Stomach (tissue), 9 donors: ENCODE results near the gene DEPDC5. TPM values are rescaled to one million over a fixed set of nuclear protein-coding genes. Genes with fewer than 3 reads are reported as not detected.

Experiments
- DNase-seq, 2 donors: peaks; one replicate each; pipeline versions ENCODE4 v3.0.0 to v3.0.0-alpha.2; 2013 to 2019
- H3K27ac ChIP-seq, 5 donors: fragments of 200-600 bp in 4 of 5; sonication (generic) in 4 of 5; one replicate each; pipeline ENCODE4 v1.5.1; 2013 to 2019; ENCODE audit warnings: mild to moderate bottlenecking in 1 of 5, moderate library complexity in 1 of 5
- H3K27me3 ChIP-seq, 3 donors: fragments of 200-600 bp; sonication (generic); one replicate each; pipeline ENCODE4 v1.5.1; 2017 to 2019; ENCODE audit warnings: mixed run types in 1 of 3
- H3K36me3 ChIP-seq, 4 donors: fragments of 200-600 bp; sonication (generic); 1 replicate in 3 of 4; 2 replicates in 1 of 4; pipeline ENCODE4 v1.5.1; 2016 to 2019
- H3K4me1 ChIP-seq, 4 donors: fragments of 200-600 bp; sonication (generic); one replicate each; pipeline ENCODE4 v1.5.1; 2016 to 2019
- H3K4me3 ChIP-seq, 4 donors: fragments of 200-600 bp; sonication (generic) in 3 of 4; one replicate each; pipeline ENCODE4 v1.5.1; 2016 to 2019; ENCODE audit warnings: mild to moderate bottlenecking in 1 of 4
- H3K9me3 ChIP-seq, 4 donors: fragments of 200-600 bp; sonication (generic); one replicate each; pipeline ENCODE4 v1.5.1; 2016 to 2019
- EP300 ChIP-seq: sonication (generic); formaldehyde crosslinking; IDR thresholded peaks from one replicate; pipeline ENCODE4 v1.6.1; 2017; ENCODE audit warnings: antibody characterized with exemption
- POLR2A ChIP-seq, 4 donors: fragments of 450-650 bp; IDR thresholded peaks; one replicate each; pipeline ENCODE4 v1.6.1; 2016; ENCODE audit warnings: antibody characterized with exemption in 4 of 4, control low read depth in 2 of 4, mild to moderate bottlenecking in 1 of 4, moderate library complexity in 1 of 4
- POLR2AphosphoS5 ChIP-seq, 3 donors: sonication (generic); formaldehyde crosslinking; IDR thresholded peaks; one replicate each; pipeline ENCODE4 v1.6.1; 2016; ENCODE audit warnings: antibody characterized with exemption in 3 of 3
- WGBS, 5 donors: extraction: QIAGEN DNeasy Blood & Tissue Kit in 3 of 5; methylation state at CpG; one replicate each; pipeline versions ENCODE4 v1.1.5 to v1.1.7; 2013 to 2018; 5-methylcytosine and 5-hydroxymethylcytosine counted together
- intact Hi-C: fragments of 100-400 bp; cut with DNase I; formaldehyde crosslinking; loops from one replicate; pipeline ENCODE4 v1.15.1; 2023; ENCODE audit warnings: low total_unique reads
- polyA plus RNA-seq, 3 donors: library from polyadenylated mRNA; stranded (reverse); fragments of 200-250 nt; gene quantifications; one replicate each; pipeline ENCODE4 v1.2.3, GENCODE V29; 2013
- total RNA-seq, 5 donors: library from RNA; depleted of rRNA; stranded (reverse); fragments of >200 nt; gene quantifications; one replicate each; pipeline versions ENCODE4 v1.1.0 to v1.2.3, GENCODE V29; 2014 to 2016
- TF ChIP-seq, protein P1 (sequence below), 7 experiments: fragments of 450-650 bp in 4 of 7; fragments of 200-600 bp in 3 of 7; sonication (generic) in 3 of 7; IDR thresholded peaks; one replicate each; pipeline ENCODE4 v1.5.1; 2016 to 2019; ENCODE audit warnings: antibody characterized with exemption in 7 of 7, control low read depth in 2 of 7, mild to moderate bottlenecking in 1 of 7
- donor health status: healthy with polysubstance abuse.
- donor health status: Bipolar disorder and iron deficiency.
- donor health status: healthy.

The DEPDC5 gene
- total and polyA plus RNA-seq, 8 donors, result 4.7 to 39.1 (median 20.2) TPM

DNA sequence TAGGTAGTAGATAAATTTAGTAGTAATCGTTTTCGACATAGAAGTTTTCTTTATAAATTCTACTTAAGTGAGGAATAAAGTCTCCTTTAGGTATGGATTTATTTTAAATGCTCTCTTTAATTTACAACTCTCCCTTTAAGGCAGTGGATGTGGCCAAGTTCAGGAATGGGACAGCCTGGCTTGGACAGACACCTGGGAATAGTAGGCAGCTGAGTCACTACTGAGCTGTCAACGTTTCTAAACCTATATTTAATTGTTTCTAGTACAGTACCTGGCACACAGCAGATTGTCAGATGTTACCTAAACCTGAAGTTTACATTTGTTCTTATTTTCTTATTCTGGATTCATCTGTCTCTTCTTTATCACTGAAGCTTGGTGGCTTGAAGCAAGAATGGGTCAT is 85.1 kb downstream of the DEPDC5 start:
- no peaks in the 10 kb centered on the region for H3K27me3 ChIP-seq
- H3K4me1 ChIP-seq, result peaks cover 0 to 3% (median 0%) of the 10 kb centered on the region in 4 donors
- WGBS, 5 donors, result 71 to 82% (median 76%) methylated on average over 3 of the region's 3 CpGs
- no peaks in the 10 kb centered on the region for H3K9me3 ChIP-seq
- TF ChIP-seq POLR2AphosphoS5 (IDR thresholded peaks at IDR 0.05) (no peak), EP300 (no peak)
- TF ChIP-seq, protein P1, sequence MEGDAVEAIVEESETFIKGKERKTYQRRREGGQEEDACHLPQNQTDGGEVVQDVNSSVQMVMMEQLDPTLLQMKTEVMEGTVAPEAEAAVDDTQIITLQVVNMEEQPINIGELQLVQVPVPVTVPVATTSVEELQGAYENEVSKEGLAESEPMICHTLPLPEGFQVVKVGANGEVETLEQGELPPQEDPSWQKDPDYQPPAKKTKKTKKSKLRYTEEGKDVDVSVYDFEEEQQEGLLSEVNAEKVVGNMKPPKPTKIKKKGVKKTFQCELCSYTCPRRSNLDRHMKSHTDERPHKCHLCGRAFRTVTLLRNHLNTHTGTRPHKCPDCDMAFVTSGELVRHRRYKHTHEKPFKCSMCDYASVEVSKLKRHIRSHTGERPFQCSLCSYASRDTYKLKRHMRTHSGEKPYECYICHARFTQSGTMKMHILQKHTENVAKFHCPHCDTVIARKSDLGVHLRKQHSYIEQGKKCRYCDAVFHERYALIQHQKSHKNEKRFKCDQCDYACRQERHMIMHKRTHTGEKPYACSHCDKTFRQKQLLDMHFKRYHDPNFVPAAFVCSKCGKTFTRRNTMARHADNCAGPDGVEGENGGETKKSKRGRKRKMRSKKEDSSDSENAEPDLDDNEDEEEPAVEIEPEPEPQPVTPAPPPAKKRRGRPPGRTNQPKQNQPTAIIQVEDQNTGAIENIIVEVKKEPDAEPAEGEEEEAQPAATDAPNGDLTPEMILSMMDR (IDR thresholded peaks at IDR 0.05), result no peak
- H3K36me3 ChIP-seq, result peaks cover 20 to 100% (median 98%) of the 10 kb centered on the region in 4 donors
- no peak for DNase-seq
- no peak overlapping the region for H3K4me3 ChIP-seq
- intact Hi-C loops, result no loop called here
- no peak overlapping the region for H3K27ac ChIP-seq

DNA sequence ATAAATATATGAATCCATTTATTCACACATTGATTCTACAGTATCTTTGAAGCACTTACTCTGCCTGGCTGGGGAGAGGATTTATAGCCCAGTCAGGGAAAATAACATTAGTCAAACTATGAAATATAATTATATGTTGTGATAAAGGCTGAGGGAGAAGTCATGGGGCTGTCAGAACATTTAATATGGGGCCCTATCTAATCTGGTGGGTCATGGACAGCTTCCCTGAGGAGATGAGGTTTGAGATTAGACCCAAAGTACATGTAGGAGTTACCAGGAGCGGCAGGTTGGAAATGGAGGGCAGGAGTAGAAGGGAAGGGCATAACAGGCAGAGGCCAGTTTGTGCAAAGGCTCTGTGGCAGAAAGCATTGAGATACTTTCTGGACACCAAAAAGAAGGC is 86.2 kb downstream of the DEPDC5 start:
- Histone ChIP-seq H3K9me3 (no peaks in the 10 kb centered on the region), H3K36me3 (peaks cover 23 to 100% (median 98%) of the 10 kb centered on the region in 4 donors), H3K27ac (no peak overlapping the region), H3K4me3 (no peak overlapping the region), H3K27me3 (no peaks in the 10 kb centered on the region), H3K4me1 (peaks cover 0 to 3% (median 0%) of the 10 kb centered on the region in 4 donors)
- TF ChIP-seq POLR2A (IDR thresholded peaks at IDR 0.05) (no peak), EP300 (no peak), POLR2AphosphoS5 (IDR thresholded peaks at IDR 0.05) (no peak)
- TF ChIP-seq, protein P1 (IDR thresholded peaks at IDR 0.05), result no peak
- DNase-seq, result no peak
- intact Hi-C loops, result no loop called here
- 92 to 100% (median 94%) methylated on average over 1 of the region's 1 CpG for WGBS, 5 donors

DNA sequence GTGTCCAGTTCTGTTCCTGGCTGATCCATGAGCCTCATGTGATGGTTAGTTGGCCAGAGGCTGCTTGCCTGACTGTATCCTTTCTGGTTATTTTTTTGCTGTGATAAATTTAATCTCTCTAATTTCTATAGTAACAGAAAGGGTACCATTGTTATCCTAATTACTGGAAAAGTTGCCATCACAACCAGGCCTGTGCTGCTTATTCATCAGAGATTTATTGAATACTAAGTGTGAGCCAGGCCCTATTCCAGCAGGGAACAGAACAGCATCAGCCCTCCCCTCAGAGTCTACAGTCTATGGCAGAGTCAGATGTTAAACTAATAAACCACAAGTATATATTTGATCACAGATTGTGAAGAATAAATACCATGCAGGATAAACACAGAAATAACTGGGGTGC is 86.8 kb downstream of the DEPDC5 start:
- TF ChIP-seq EP300 (no peak), POLR2A (IDR thresholded peaks at IDR 0.05) (no peak), POLR2AphosphoS5 (IDR thresholded peaks at IDR 0.05) (no peak)
- TF ChIP-seq, protein P1 (IDR thresholded peaks at IDR 0.05), result no peak
- Histone ChIP-seq H3K36me3 (peaks cover 29 to 100% (median 98%) of the 10 kb centered on the region in 4 donors), H3K27me3 (no peaks in the 10 kb centered on the region), H3K4me1 (peaks cover 0 to 3% (median 0%) of the 10 kb centered on the region in 4 donors), H3K9me3 (no peaks in the 10 kb centered on the region), H3K4me3 (no peak overlapping the region), H3K27ac (peak overlapping the region in 1 of 5 donors; percentile 48)
- intact Hi-C loops, result no loop called here
- no peak for DNase-seq

DNA sequence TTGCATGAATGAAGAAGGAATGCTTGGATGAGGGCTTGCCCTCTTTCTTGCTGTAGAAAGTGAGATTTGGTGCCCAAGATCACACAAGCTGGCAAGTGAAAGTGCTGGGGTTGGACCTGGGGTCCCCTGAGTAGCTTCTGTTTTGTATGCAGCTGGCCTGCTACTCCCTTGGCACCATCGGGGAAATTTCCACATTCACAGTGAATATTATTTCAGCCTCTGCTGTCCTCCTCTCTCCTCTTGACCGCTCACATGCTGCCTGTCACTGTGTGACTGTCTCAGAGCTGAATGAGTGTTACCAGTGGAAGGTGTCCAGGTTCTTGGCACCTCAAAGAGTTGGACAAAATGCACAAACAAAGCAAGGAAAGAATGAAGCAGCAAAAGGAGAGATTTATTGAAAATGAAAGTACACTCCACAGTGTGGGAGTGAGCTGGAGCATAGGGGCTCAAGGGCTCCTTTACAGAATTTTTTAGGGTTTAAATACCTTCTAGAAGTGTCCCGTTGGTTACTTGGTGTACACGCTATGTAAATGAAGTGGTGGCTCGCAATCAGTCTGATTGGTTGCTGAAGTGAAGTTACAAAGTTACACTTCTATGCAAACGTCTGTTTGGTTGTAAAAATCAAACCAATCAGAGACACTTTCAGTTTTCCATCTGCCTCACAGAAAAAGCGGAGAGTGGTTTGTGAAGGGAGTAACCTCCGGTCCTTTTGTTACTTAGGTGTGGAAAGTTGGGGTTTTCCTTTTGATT is 87.4 kb downstream of the DEPDC5 start:
- peak overlapping the region in 1 of 4 donors; percentile 27 for H3K4me3 ChIP-seq
- no peaks in the 10 kb centered on the region for H3K27me3 ChIP-seq
- DNase-seq, result no peak
- H3K36me3 ChIP-seq, result peaks cover 31 to 100% (median 98%) of the 10 kb centered on the region in 4 donors
- H3K27ac ChIP-seq, result peak overlapping the region in 1 of 5 donors; percentile 48
- intact Hi-C loops, result no loop called here
- no peaks in the 10 kb centered on the region for H3K9me3 ChIP-seq
- TF ChIP-seq POLR2A (IDR thresholded peaks at IDR 0.05) (no peak), POLR2AphosphoS5 (IDR thresholded peaks at IDR 0.05) (no peak)
- peaks cover 0 to 3% (median 0%) of the 10 kb centered on the region in 4 donors for H3K4me1 ChIP-seq
- 77 to 87% (median 85%) methylated on average over 8 of the region's 8 CpGs for WGBS, 5 donors

DNA sequence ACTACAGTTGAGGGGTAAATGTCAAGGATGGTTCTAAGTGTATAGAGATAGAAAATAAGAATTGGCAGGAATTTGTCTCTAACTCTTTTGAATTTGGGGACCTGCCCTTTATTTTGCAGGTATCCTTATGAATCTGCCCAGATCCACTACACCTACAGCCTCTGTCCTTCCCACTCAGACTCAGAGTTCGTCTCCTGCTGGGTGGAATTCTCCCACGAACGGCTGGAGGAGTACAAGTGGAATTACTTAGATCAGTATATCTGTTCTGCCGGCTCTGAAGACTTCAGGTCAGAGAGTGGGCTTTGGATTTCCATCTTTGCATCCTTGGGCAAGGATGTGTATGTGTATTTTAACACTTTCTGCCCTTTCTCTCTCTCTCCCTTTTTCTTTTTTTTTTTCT is 89.7 kb downstream of the DEPDC5 start:
- H3K4me1 ChIP-seq, result peaks cover 0 to 3% (median 0%) of the 10 kb centered on the region in 4 donors
- H3K27ac ChIP-seq, result no peak overlapping the region
- intact Hi-C loops, result no loop called here
- H3K4me3 ChIP-seq, result no peak overlapping the region
- H3K36me3 ChIP-seq, result peaks cover 43 to 100% (median 98%) of the 10 kb centered on the region in 4 donors
- WGBS, 5 donors, result 88 to 95% (median 90%) methylated on average over 4 of the region's 4 CpGs
- no peaks in the 10 kb centered on the region for H3K27me3 ChIP-seq
- TF ChIP-seq POLR2A (IDR thresholded peaks at IDR 0.05) (no peak), POLR2AphosphoS5 (IDR thresholded peaks at IDR 0.05) (no peak), EP300 (no peak)
- TF ChIP-seq, protein P1 (IDR thresholded peaks at IDR 0.05), result no peak
- DNase-seq, result no peak
- H3K9me3 ChIP-seq, result no peaks in the 10 kb centered on the region
